Small intestine (tissue), 16 donors: ENCODE data around the gene EHD4. TPM values are rescaled to one million over a fixed set of nuclear protein-coding genes. Genes with fewer than 3 reads are reported as not detected.

Experiments used
- DNase-seq, 2 donors: peaks; one replicate each; pipeline versions ENCODE4 v3.0.0 to v3.0.0-alpha.2; 2013
- FAIRE-seq: peaks from 2 replicates; lab custom pipeline; 2012; peaks lifted over from hg19 to GRCh38; lab: Jason Lieb, UNC
- H3K27ac ChIP-seq, 3 donors: one replicate each; pipeline ENCODE4 v1.5.1; 2013; ENCODE audit warnings: low read length in 2 of 3, mild to moderate bottlenecking in 2 of 3, control low read depth in 1 of 3, inconsistent platforms in 1 of 3, low read depth in 1 of 3, moderate library complexity in 1 of 3
- H3K27me3 ChIP-seq, 3 donors: one replicate each; pipeline ENCODE4 v1.6.1; 2013; ENCODE audit warnings: low read length in 3 of 3, inconsistent platforms in 1 of 3; ENCODE audit not compliant: control insufficient read depth in 3 of 3, insufficient read depth in 3 of 3
- H3K36me3 ChIP-seq, 3 donors: one replicate each; pipeline ENCODE4 v1.6.1; 2013; ENCODE audit warnings: low read length in 3 of 3, inconsistent platforms in 1 of 3, low read depth in 1 of 3, mild to moderate bottlenecking in 1 of 3, moderate library complexity in 1 of 3; ENCODE audit not compliant: control insufficient read depth in 3 of 3, insufficient read depth in 2 of 3
- H3K4me1 ChIP-seq, 3 donors: one replicate each; pipeline ENCODE4 v1.6.1; 2013; ENCODE audit warnings: low read length in 2 of 3, inconsistent platforms in 1 of 3, low read depth in 1 of 3, mild to moderate bottlenecking in 1 of 3, moderate library complexity in 1 of 3; ENCODE audit not compliant: control insufficient read depth in 3 of 3, insufficient read depth in 2 of 3
- H3K4me3 ChIP-seq, 3 donors: one replicate each; pipeline ENCODE4 v1.5.1; 2013; ENCODE audit warnings: low read length in 3 of 3, control low read depth in 1 of 3, inconsistent platforms in 1 of 3, low read depth in 1 of 3, mild to moderate bottlenecking in 1 of 3, moderate library complexity in 1 of 3
- H3K9me3 ChIP-seq, 2 donors: one replicate each; pipeline ENCODE4 v1.6.1; 2013; ENCODE audit warnings: low read depth in 1 of 2, low read length in 1 of 2; ENCODE audit not compliant: control insufficient read depth in 2 of 2, insufficient read depth in 1 of 2
- WGBS, 3 donors: extraction: QIAGEN DNeasy Blood & Tissue Kit; methylation state at CpG; one replicate each; pipeline ENCODE4 v1.1.7; 2013; 5-methylcytosine and 5-hydroxymethylcytosine counted together
- long read RNA-seq, 10 donors: transcript quantifications; one replicate each; lab custom pipeline, GENCODE V29; 2026
- polyA plus RNA-seq, 4 donors: library from polyadenylated mRNA; stranded (reverse) in 3 of 4; unstranded in 1 of 4; fragments of 200-250 nt in 3 of 4; fragments of 120-200 nt in 1 of 4; gene quantifications; one replicate each; pipeline versions ENCODE4 v1.2.1 to v1.2.3, GENCODE V29; 2013
- donor health status: healthy with polysubstance abuse.
- donor health status: control.
- donor health status: control.
- donor health status: Bipolar disorder and iron deficiency.
- donor health status: healthy.

Gene EHD4
- 10 to 100 TPM in 2 of 4 donors, 1 to 10 TPM in 2; 9.4 to 14.1 (median 11.5) TPM for polyA plus RNA-seq
- long read RNA-seq, donor 1 = 0 reads
- long read RNA-seq, donor 2, full-length matches to known transcripts = 8 of 8 reads
- long read RNA-seq, donor 2, partial matches to known transcripts = 0 of 8 reads
- long read RNA-seq, donor 2, other reads (novel, unspliced or antisense) = 0 of 8 reads
- long read RNA-seq, donor 3, full-length matches to known transcripts = 7 of 7 reads
- long read RNA-seq, donor 3, partial matches to known transcripts = 0 of 7 reads
- long read RNA-seq, donor 3, other reads (novel, unspliced or antisense) = 0 of 7 reads
- long read RNA-seq, donor 4, full-length matches to known transcripts = 1 of 1 reads
- long read RNA-seq, donor 4, partial matches to known transcripts = 0 of 1 reads
- long read RNA-seq, donor 4, other reads (novel, unspliced or antisense) = 0 of 1 reads
- long read RNA-seq, donor 5, full-length matches to known transcripts = 4 of 4 reads
- long read RNA-seq, donor 5, partial matches to known transcripts = 0 of 4 reads
- long read RNA-seq, donor 5, other reads (novel, unspliced or antisense) = 0 of 4 reads
- long read RNA-seq, donor 6, full-length matches to known transcripts = 9 of 9 reads
- long read RNA-seq, donor 6, partial matches to known transcripts = 0 of 9 reads
- long read RNA-seq, donor 6, other reads (novel, unspliced or antisense) = 0 of 9 reads
- long read RNA-seq, donor 7, full-length matches to known transcripts = 27 of 33 reads
- long read RNA-seq, donor 7, partial matches to known transcripts = 6 of 33 reads
- long read RNA-seq, donor 7, other reads (novel, unspliced or antisense) = 0 of 33 reads
- long read RNA-seq, donor 8, full-length matches to known transcripts = 2 of 2 reads
- long read RNA-seq, donor 8, partial matches to known transcripts = 0 of 2 reads
- long read RNA-seq, donor 8, other reads (novel, unspliced or antisense) = 0 of 2 reads
- long read RNA-seq, donor 9 = 0 reads
- long read RNA-seq, donor 10, full-length matches to known transcripts = 5 of 5 reads
- long read RNA-seq, donor 10, partial matches to known transcripts = 0 of 5 reads
- long read RNA-seq, donor 10, other reads (novel, unspliced or antisense) = 0 of 5 reads

DNA sequence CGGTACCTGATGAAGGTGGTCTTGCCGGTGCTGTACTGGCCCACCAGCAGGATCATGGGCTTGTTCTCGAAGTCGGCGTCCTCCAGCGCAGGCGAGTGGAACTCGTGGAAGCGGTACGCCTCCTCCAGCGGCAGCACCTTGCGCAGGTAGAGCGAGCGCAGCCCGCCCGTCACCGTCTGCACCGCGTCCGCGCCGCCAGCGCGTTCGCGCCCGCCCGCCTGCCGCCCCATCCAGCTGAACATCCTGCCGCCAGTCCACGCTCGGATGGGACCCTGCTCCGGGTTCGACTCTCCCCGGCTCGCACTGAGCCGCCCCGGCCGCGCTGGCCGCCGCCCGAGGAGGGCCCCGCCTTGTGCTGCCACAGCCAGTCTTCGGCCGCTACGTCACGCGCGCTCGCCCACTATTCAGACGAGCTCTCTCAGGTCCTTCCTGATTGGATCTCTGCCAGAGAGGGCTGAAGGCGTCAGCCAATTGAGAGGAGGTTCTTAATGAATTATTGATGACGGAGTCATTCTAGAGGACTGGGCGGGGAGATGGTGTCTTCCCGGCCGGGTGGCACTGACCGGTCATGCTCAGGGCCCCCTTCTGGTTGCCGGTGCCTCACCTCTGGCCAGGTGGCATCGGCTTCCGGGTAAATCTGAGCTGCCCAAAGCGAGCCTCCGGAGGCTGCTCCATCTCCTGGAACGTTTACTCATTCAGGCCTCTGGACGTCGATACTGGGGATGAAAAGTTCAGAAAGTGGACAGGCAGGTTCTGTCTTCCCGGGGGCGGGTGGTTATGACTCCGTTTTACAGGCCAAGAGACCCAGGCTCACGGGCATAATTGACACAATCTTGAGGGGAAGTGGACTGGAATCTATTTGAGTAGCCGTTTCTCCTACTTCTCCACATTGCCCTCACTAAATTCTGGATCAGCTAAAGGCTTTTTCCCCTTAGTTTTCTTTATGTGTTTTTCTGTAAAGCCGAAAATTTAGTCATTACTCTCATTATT is at the start of gene EHD4:
Gene EHD4, minus strand, starts transcription at position 305 of the 990 bp plus-strand sequence. Its CDS starts 63 bp downstream, at position 242.
- 1% methylated on average over 44 to 72 of the region's 72 CpGs for WGBS, 3 donors
- Histone ChIP-seq H3K4me3 (peak within 1 kb of the TSS; percentile 71 to 99 (median 81)), H3K9me3 (no peaks in the 10 kb centered on the region), H3K36me3 (no peaks in the 10 kb centered on the region), H3K27me3 (no peaks in the 10 kb centered on the region), H3K27ac (peak within 1 kb of the TSS; percentile 82 to 96 (median 94)), H3K4me1 (peaks cover 0 to 8% (median 7%) of the 10 kb centered on the region in 3 donors)
- DNase-seq = peak; percentile 99 to 100
- no peak for FAIRE-seq

DNA sequence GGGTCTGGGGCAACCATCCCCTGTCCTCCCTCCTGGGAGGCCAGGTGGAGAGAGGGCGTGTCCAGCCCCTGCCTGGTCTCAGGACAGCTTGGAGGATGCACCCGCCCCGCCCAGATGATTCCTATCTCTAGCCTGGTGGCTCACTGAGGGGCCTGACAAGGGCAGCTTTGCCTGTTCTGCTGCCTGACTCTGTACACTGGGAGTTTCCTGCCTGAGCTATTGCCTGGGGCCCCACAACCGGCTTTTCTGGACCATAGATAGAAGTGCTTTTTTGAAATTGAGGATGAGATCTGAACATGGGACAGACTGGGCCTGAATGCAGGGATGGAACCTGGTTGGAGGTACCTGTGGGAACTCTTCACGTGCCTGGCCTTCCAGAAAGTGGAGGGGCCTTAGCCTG is 49.2 kb upstream of the EHD4 start:
- Histone ChIP-seq H3K27me3 (no peaks in the 10 kb centered on the region), H3K9me3 (peaks cover 0 to 25% of the 10 kb centered on the region in 2 donors), H3K27ac (no peak overlapping the region), H3K36me3 (no peaks in the 10 kb centered on the region), H3K4me1 (no peaks in the 10 kb centered on the region), H3K4me3 (no peak overlapping the region)
- WGBS, 3 donors = 82 to 87% (median 87%) methylated on average over 5 of the region's 5 CpGs
- DNase-seq = no peak
- FAIRE-seq = no peak

DNA sequence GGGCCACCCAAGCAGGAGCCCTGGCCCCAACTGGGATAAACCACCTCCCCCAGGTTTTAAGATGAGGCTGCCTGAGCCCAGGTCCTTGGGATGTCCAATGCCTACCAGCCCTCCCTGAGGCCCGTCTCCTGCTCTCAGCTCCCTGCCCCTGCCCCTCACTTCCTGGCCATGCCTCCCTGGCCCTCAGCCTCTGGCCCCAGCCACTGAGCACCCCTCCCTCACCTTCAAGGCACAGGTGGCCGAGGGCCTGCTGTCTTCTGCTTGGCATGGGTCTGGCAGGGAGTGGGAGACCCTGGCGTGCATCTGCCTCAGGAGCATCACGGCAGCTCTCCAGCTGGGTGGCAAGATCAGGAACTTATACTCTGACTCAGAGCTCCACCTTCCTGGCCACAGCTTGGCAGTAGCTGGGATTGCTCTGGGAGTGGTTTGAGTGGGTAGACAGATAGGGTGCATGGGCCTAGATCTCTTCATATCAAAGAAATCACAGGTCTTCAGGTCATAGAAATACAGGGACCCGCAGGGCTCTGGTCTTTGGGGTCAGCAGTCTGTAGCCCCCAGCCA is 48.4 kb upstream of the EHD4 start, which contains the start of gene PLA2G4E:
Gene PLA2G4E, minus strand, starts transcription at position 330 of the 561 bp plus-strand sequence. Its CDS starts 12 bp downstream, at position 318.
- Histone ChIP-seq H3K36me3 (no peaks in the 10 kb centered on the region), H3K4me3 (no peak within 1 kb of the TSS), H3K4me1 (no peaks in the 10 kb centered on the region), H3K27me3 (no peaks in the 10 kb centered on the region), H3K27ac (no peak within 1 kb of the TSS), H3K9me3 (peaks cover 0 to 25% of the 10 kb centered on the region in 2 donors)
- DNase-seq (no peak), FAIRE-seq (no peak)
- WGBS, 3 donors = 91 to 93% (median 92%) methylated on average over 5 of the region's 5 CpGs

- Histone ChIP-seq H3K36me3 (no peaks in the 10 kb centered on the region), H3K27me3 (no peaks in the 10 kb centered on the region), H3K9me3 (peaks cover 0 to 17% of the 10 kb centered on the region in 2 donors), H3K4me3 (no peak overlapping the region), H3K4me1 (no peaks in the 10 kb centered on the region), H3K27ac (no peak overlapping the region)
- FAIRE-seq (no peak), DNase-seq (no peak)
- WGBS, 3 donors = 39 to 57% (median 47%) methylated on average over 6 of the region's 6 CpGs
Measured at GRCh38 chr15:42018306-42019224, 46.2 kb upstream of the EHD4 start.

DNA sequence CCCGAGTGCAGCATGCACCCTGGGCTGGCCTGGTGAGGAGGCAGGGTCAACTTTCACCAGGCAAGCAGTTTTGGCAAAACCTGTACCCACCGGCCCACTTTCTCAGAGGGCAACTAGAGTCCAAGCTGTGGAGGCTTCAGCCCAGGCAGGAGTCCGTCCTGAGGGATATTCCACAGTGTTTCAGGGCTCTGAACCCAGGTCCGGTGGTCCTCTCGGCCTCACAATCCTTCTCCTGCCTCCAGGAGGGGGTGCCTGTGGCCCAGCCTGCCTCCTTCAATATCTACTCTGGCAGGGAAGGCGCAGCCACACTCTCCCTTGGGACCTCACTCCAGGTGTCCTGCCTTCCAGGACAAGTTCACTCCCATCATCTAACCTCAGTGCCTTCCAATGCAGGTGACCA is 44.6 kb upstream of the EHD4 start:
- Histone ChIP-seq H3K27me3 (no peaks in the 10 kb centered on the region), H3K4me1 (peaks cover 0 to 13% (median 1%) of the 10 kb centered on the region in 3 donors), H3K27ac (no peak overlapping the region), H3K4me3 (no peak overlapping the region), H3K36me3 (no peaks in the 10 kb centered on the region), H3K9me3 (peaks cover 0 to 4% of the 10 kb centered on the region in 2 donors)
- FAIRE-seq (no peak), DNase-seq (no peak)
- 79 to 87% (median 79%) methylated on average over 6 of the region's 6 CpGs for WGBS, 3 donors

DNA sequence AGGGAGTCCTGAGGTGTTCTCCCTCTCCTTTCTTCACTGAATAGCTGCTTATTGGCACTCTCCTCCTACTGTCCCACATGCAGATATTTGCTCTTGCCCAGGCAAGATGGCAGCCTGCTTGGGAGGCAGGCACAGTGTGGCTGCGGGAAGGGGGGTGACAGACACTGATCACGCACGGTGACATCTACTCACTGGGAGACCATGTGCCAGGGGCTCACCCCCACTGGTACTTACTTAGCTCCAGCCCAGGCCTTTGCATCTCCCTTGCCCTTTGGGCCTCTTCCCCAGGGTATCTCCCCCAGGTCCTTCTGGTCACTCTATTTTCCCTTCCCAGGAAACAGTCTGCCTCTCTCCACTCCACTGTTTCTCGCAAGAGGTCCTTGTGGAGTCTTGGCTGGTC is 42.0 kb upstream of the EHD4 start:
- no peak overlapping the region for H3K4me3 ChIP-seq
- no peak overlapping the region for H3K27ac ChIP-seq
- H3K4me1 ChIP-seq = peaks cover 0 to 39% (median 2%) of the 10 kb centered on the region in 3 donors
- H3K36me3 ChIP-seq = no peaks in the 10 kb centered on the region
- 95 to 100% (median 97%) methylated on average over 4 of the region's 4 CpGs for WGBS, 3 donors
- no peak for FAIRE-seq
- no peaks in the 10 kb centered on the region for H3K27me3 ChIP-seq
- H3K9me3 ChIP-seq = no peaks in the 10 kb centered on the region
- DNase-seq = no peak
